ENCODE data around the gene FXYD1.

Gene FXYD1

DNA sequence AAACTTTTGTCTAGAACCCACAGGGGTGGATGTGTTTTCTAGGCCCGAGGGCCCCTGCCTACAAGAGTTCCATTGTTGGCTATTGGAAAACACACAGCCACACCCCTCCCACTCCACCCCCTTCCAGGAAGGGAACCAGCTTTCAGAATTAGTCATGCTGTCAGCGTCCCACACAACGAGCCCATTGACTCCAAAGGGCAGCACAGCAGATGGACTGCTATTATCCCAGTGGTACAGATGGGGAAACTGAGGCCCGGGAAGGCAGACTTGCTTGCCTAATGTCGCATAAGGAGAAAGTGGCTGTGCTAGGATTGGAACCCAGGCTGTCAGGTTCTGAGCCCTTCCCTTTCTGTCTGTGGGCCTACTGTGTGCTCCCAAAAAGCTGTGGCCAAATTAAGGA lies 31.1 kb upstream of the FXYD1 start:
- DNase-seq (ENCODE audit: low spot score) = peak; percentile 52

DNA sequence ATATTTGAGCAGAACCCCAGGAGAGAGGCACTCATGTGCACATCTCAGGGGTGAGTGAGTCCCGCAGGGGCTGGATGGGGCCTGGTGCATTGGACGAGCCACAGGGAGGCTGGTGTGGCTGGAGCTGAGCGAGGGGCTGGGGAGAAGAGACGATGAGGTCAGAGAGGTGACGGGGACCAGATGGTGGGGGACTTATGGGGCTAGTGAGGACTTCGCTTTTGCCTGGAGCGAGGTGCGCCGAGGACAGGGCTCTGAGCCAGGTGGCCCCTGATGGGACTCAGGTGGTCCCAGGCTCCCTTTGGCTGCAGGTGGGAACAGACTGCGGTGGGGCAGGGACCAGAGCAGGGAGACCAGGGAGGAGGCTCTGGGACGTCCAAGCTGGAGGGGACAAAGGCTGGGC lies 29.9 kb upstream of the FXYD1 start:
- no peak for DNase-seq (ENCODE audit: low spot score)

DNA sequence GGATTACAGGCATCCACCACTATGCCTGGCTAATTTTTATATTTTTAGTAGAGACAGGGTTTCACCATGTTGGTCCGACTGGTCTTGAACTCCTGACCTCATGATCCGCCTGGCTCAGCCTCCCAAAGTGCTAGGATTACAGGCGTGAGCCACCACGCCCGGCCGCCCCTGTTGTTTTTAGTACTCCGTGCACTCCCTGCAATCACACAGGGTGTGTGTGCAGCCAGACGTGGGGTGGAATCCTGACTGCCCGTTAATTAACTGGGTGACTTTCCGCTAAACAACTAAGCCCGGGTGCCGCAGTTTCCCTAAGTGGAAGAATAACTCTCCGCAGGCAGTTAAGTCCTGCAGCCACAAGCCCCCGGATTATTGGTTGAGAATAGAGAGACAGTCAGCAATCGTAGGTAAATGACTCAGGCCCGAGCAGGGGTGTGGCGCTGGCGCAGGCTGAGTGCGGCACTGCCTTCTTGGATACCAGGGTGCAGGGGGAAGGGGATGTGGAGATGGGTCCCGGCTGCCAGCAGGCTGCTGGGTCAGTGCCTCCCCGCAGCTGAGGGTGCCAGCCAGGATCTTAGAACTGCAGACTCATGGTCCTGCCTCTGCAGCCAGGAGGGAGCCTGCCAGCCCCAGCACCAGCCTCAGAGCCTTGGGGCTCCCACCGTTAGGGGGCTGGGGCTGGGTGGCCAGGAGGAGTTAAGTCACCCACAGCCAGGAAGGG lies 29.1 kb upstream of the FXYD1 start:
- DNase-seq (ENCODE audit: low spot score) = no peak

DNA sequence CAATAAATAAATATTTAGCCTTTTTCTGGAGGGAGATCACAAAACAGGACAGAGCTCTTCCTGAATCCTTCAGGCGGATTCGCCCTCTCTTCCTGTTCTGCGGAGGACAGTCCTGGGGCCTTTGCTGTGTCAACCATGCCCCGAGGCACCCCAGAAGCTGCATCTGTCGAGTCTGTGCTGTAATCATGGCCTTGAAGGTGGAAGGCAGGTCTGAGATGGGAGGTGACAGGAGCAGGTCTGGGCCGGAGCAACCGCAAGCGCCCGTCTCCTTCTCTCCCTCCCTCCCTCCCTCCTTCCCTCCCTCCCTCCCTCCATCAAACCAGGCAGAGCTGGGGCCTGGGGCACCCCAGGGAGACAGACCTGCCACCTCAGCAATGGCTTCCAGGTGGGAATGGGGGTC lies 27.6 kb upstream of the FXYD1 start:
- no peak for DNase-seq (ENCODE audit: low spot score)

DNA sequence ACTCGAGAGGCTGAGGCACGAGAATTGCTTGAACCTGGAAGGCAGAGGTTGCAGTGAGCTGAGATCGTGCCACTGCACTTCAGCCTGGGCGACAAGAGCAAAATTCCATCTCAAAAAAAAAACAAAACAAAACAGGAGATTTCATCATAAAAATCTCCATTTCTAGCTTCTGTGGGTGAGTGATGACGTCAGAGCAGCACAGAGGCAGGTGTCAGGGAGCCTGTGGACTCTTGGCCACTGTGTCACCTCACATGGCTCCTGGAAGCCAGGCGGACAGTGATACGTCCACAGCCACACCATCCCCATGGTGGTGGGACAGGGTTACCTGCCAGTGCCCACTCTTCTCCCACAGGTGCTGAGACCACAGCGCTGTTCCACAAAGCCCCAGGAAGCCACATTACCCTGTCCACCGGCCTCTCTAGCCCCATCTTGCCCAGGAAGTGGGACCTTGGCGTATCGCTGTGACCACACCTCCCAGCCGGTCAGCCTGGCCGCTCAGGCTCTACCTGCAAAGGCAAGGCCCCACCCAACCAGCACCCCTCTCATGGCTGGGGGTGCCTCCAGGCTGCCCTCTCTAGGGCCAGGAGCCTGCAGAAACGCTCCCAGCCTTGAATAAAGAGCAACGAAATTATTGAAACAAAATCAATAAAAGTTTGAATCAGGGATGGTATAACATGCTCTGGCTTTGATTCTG lies 25.5 kb upstream of the FXYD1 start:
- no peak for DNase-seq (ENCODE audit: low spot score)

DNA sequence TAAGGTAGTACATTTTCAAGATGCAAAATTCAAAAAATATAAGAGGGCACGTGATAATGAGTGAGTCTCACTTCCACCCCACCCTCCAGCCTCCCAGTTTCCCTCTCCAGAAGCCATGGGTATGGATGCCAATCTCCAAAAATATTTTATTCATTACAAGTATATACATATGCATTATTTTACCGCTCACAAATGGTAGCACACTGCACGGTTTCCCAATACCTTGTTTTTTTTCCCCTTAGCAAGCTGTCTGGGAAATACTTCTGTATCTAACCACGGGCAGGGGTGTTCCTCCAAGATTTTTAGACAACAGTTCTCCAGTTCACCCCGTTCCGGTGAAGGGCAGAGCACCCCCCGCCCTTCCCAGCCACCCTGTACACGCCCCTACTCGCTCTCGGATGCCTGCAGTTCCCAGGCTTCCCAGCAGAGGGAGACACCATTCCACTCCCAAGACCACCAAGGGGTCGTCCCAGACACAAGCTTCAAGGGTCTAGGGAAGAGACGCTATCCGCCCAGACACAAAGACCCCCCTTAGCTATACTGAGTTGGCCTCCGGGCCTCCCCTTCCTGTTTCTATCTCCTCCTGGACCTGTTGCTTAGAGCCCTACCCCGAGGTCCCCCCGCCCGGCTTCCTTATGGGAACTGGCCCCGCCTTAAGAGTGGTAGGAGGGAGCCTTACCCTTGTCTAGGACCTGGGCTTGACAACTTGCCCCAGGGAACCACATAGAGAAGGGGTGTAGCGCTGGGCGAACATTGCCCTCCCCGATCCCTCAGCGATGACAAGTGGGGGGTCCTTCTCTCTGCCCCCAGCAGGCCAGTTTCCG lies 24.1 kb upstream of the FXYD1 start:
- DNase-seq (ENCODE audit: low spot score) = peak; percentile 85

DNA sequence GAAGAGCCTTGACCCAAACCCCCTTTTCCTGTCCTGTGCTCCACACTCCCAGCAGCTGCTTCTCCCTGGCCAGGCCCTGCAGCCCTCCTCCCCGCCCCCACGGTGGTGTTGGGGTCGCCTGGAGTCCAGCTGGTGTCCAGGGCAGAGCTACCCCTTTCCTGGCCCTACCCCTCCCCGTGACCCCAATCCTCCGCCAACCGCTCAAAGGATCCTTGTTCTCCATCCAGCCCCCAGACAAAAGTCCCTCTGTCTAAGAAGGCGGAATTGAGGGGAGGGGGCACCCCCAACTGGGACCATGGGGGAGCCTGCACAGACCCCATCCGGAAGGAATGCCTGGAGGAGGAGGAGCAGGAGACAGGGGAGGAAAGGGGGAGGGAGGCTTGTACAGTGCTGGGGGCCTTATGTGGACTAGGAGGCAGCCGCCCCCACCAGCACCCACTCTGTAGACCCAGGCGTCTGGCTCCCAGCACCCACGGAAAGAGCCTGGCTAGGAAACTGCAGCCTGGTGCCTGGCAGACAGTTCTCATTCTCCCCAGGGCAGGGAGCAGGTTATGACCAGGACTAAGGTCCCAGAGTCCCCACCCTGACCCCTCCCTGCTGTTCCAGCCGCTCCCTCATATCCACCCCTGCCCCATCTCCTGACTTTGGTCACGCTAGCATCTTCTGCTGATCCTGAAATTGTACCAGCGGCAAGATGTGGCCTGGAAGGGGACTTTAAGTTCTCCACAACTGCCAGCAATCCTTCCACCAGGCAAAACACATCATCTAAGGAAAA lies 23.3 kb upstream of the FXYD1 start, which contains the start of gene FXYD3:
Gene FXYD3, plus strand, starts transcription at position 647 of the 775 bp plus-strand sequence. CDS start 3,554 bp downstream, outside the sequence.
- no peak for DNase-seq (ENCODE audit: low spot score)

DNA sequence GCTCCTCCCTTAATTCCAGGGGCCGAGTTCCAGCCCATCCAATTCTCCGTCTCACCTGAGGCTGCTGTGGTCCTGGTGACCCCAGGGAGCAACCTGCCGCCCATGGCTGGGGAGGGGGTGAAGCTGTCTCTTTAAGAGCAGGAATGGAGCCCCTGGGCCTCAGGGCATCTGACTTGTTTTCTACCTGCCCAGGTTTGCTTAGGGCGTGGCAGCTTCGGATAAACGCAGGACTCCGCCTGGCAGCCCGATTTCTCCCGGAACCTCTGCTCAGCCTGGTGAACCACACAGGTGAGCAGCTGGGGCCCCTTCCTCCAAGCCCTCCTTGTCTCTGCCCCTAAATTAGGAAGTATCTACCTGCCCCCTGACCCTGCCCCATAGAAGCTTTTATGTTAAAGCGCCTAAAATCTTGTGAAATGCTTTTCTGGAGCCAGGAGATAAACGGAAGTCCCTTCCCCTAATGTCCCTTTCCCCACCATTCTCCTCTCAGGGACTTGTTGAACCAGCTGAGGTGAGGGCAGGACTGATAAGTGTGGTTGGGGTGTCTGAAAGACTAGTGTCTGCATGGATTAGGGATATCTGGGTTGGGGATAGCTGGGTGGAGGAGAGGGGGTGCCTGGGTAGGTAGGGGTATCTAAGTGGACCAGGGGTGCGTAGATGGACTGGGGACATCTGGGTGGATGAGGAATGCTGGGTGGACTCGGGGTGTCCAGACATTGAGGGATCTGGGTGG lies 22.4 kb upstream of the FXYD1 start:
- no peak for DNase-seq (ENCODE audit: low spot score)

DNA sequence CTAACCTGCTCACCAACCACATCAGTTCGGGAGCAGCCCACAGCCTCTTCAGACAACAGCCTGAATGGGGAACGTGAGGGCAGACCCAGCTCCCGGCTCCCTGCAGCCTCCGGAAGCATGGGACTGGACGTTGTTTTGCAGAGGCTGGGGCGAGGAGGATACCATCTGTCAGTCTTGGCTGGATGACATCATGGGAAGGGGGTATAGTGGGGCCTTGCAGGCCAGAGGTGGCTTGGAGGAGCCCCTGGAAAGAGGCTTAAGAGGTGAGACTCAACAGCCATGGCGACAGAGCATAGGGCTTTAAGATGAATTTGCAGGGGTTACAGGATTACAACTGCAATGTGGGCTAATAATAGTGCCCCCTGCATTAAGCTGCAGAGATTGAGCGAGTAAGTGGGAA lies 21.5 kb upstream of the FXYD1 start:
- no peak for DNase-seq (ENCODE audit: low spot score)

DNA sequence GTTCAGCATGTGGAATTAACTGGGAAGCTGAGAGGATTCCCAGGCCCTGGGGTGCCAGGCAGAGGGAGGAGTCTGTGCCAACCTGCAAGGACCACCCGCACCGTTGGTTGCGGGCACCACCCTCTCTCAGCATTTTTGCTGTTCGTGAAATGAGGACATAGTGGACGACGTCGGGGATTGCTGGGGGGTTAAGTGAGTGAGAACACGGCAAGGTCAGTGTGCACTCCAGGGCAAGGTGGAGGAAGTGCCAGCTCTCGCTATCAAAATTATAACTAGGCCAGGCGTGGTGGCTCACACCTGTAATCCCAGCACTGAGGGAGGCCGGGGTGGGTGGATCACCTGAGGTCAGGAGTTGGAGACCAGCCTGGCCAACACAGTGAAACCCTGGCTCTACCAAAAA lies 20.8 kb upstream of the FXYD1 start:
- DNase-seq (ENCODE audit: low spot score) = no peak

DNA sequence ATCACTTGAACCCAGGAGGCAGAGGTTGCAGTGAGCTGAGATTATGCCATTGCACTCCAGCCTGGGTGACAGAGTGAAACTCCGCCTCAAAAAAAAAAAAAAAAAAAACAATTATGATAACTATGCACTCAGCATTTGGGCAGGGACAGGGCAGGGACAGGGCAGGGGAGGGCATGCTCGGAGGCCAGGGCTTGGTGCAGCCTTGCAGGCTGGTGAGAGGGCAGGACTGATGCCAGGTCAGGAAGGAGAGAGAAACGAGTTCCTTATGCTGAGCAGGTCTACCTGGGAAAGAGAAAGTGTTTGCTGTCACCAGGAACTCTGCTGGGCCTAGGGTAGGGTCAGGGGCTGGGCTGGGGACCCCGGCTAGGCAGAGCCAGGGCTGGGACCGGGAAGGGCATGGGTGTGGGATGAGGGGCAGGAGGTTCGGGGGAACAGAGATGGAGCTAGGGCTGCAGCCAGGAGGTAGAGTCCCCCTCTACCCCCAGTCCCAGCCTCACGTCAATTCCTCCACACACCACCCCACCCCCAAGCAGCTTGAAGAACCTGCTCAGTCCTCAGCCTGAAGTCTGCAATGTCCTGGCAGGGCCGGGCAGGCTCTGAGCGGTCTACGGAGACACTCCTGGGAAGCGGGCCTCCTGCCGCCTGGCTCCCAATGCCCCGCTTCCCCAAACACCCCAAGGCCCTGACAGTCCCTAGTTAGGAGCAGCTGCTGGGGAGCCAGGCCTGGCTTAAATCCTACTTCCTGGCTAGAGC lies 20.2 kb upstream of the FXYD1 start:
- DNase-seq (ENCODE audit: low spot score) = no peak

DNA sequence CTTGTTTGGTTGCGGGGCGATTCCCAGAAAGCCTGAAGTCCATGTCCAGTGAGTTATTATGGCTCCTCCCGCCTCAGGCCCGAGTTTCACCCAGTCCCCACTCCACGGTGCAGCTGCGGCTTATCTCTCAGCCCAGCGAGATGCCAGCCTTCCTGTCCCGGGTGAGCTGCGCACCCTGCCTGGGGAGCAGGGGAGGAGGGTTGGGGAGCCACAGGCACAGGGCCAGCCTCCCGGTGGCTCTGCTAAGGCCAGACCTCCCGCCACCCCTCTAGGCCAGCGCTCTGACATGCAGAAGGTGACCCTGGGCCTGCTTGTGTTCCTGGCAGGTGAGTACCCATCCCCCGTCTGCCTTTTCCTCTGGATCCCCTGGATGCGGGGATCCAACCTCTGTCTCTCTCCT lies 19.5 kb upstream of the FXYD1 start:
- no peak for DNase-seq (ENCODE audit: low spot score)

DNA sequence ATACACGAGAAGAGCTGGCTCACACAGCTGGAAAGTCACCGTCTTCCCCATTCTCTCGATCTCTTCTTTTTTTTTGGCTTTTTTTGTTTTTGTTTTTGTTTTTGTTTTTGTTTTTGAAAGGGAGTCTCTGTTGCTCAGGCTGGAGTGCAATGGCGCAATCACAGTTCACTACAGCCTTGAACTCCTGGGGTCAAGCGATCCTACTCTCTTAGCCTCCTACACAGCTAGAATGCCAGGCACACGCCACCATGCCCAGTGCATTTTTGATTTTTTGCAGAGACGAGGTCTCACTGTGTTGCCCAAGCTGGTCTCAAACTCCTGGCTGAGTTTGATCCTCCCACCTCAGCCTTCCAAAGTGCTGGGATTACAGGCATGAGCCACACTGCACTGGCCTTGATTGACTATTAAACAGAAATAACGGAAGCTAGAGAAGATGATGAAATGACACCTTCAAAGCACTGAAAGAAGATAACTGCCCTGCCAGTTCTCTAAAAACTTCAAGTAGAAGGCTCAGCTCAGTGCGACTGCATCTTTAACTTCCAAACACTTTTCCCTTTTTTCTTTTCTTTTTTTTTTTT lies 19.0 kb upstream of the FXYD1 start:
- no peak for DNase-seq (ENCODE audit: low spot score)

DNA sequence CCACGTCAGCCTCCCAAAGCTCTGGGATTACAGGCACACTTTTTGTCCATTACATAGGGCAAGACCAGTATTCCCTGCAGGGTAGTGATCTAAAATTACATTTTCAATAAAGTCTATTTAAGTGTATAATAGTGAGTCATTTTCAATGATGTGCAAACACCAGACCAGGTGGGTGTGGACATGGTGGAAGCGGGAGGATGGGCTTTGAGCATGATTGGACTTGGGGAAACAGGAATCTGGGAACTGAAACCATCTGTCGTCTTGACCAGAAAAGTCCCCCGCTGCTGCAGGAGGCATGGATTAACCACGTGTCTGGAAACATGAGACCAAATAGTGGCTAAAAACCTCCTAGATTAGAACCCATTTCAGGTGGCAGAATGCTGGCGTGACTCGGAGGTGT lies 18.1 kb upstream of the FXYD1 start:
- no peak for DNase-seq (ENCODE audit: low spot score)

DNA sequence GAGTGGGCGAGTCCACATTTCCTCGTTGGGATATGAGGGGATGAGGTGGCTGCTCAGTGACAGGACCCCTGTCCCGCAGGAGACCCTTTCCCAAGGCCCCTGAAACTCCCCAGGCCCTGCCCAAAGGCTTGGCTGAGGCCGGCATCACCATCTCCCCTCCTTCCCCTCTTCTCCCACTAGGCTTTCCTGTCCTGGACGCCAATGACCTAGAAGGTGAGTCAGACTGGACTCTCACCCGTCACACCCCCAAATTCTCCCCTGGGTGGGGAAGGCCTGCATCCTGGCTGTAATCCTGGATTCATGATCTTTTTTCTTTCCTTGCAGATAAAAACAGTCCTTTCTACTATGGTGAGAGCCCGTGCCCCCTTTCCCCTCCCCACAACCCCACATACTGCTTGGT lies 17.7 kb upstream of the FXYD1 start:
- no peak for DNase-seq (ENCODE audit: low spot score)

DNA sequence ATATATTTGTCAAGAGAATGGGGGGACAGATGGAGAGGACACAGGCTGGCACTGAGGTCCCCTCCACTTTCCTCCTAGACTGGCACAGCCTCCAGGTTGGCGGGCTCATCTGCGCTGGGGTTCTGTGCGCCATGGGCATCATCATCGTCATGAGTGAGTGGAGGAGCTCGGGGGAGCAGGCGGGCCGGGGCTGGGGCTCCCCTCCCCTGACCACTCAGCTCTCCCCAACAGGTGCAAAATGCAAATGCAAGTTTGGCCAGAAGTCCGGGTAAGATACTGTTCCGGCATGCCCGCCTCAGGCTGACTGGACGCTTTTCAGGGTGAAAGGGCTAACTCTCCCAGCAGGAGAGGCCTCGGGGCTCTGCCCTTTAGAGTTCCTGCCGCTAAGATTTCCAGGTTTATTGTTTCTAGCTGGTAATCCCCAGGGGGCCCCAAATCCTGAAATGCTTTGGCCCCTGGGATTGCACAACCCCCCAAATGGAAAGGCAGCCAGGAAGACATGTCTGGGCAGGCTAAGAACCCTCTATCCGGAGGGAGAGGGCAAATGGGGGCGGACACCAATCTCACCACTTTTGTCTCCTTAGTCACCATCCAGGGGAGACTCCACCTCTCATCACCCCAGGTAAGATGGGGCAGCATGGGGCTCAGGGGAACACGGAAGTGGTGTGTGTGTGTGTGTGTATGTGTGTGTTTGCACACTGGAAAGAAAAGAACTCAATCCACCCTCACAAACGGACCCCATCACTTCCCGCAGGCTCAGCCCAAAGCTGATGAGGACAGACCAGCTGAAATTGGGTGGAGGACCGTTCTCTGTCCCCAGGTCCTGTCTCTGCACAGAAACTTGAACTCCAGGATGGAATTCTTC lies 15.7 kb upstream of the FXYD1 start:
- DNase-seq (ENCODE audit: low spot score) = no peak

DNA sequence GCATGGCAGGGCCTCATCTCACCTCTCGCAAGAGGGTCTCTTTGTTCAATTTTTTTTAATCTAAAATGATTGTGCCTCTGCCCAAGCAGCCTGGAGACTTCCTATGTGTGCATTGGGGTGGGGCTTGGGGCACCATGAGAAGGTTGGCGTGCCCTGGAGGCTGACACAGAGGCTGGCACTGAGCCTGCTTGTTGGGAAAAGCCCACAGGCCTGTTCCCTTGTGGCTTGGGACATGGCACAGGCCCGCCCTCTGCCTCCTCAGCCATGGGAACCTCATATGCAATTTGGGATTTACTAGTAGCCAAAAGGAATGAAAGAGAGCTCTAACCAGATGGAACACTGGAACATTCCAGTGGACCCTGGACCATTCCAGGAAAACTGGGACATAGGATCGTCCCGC lies 15.1 kb upstream of the FXYD1 start:
- no peak for DNase-seq (ENCODE audit: low spot score)

DNA sequence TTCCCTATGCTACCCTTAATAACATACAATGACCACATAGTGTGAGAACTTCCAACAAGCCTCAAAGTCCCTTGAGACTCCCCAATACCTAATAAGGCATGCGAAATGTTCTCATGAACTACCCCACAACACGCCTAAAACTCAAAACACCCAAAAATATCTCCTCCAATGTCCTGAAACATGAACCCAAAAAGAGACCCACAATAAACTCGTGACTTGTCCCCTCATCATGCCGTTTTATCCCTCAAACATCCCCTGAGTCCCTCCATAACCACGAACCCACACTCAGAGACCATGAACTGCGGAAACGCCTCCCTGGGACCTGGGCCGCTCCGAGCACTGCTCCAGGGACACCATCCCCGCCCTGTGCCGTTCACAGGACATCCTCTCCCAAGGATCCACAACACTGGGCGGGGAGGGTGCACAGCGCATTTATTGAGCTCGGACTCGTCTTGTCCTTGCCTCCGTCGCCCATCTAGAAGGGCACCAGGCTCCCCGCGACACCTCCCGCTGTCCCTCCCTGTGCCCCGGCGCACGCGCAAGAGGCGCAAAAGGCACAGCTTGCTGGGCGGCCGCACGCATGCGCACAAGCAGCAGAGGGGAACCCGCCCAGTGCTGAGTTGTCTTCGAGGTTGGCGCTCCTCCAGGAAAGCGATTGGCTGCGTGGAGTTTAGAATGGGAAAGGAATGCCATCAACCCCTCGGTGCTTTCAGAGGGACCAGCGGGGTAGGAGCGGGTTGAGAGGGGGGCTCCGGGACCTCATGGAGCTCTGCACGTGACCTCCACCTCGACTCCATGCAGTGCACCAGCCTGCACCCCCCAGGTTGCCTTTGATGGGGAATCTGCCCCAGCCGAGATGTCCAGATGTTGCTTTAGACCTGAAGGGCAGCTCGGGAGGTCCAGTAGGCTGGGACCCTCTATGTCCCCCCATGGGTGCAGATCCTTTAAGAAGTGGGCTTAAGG lies 14.2 kb upstream of the FXYD1 start:
- no peak for DNase-seq (ENCODE audit: low spot score)
